HL-60 (cell line): ENCODE measurements around the gene DES.

ENCODE experiments used
- DNase-seq, 2 experiments: peaks; one replicate each; pipeline ENCODE4 v3.0.0-alpha.2; 2010 to 2020; ENCODE audit warnings: low read depth in 1 of 2, low spot score in 1 of 2
- H3K27ac ChIP-seq: fragments of 250-450 bp; sonication (Bioruptor Pico); replicated peaks from 2 replicates; pipeline ENCODE4 v1.5.1; 2020; ENCODE audit warnings: mild to moderate bottlenecking, moderate library complexity
- H3K27me3 ChIP-seq: fragments of 250-450 bp; sonication (Bioruptor Pico); 2 replicates; pipeline ENCODE4 v1.5.1; 2021; ENCODE audit warnings: mild to moderate bottlenecking, moderate library complexity; ENCODE audit not compliant: insufficient read depth, poor library complexity, severe bottlenecking
- H3K4me3 ChIP-seq: replicated peaks from 2 replicates; pipeline ENCODE4 v1.5.1; 2011; ENCODE audit warnings: mild to moderate bottlenecking, control low read depth, low read length; ENCODE audit not compliant: insufficient read depth
- CTCF ChIP-seq: IDR thresholded peaks from one replicate; pipeline ENCODE4 v1.5.1; 2011; ENCODE audit warnings: low read length, control low read depth, inconsistent platforms; ENCODE audit not compliant: insufficient read depth
- GABPA ChIP-seq: IDR thresholded peaks from 2 replicates; pipeline ENCODE4 v1.6.1; 2012; ENCODE audit warnings: low read depth
- POLR2AphosphoS5 ChIP-seq: IDR thresholded peaks from 2 replicates; pipeline ENCODE4 v1.6.1; 2012; ENCODE audit warnings: low read depth
- SPI1 ChIP-seq: IDR thresholded peaks from 2 replicates; pipeline ENCODE4 v1.6.1; 2012; ENCODE audit warnings: low read depth, mild to moderate bottlenecking, borderline replicate concordance
- TF ChIP-seq, protein P1 (sequence below): IDR thresholded peaks from 2 replicates; pipeline ENCODE4 v1.6.1; 2012; ENCODE audit warnings: low read depth; ENCODE audit not compliant: insufficient replicate concordance

The DES gene

DNA sequence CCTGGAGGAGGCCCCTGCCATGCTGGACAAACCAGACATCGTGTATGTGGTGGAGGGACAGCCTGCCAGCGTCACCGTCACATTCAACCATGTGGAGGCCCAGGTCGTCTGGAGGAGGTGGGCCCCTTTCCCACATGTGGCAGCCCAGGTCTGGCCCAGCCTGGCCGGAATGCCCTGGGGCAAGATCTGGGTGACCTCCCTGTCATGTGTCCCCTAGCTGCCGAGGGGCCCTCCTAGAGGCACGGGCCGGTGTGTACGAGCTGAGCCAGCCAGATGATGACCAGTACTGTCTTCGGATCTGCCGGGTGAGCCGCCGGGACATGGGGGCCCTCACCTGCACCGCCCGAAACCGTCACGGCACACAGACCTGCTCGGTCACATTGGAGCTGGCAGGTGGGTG, 55.3 kb downstream of the DES start:
- DNase-seq = no peak
- no peak overlapping the region for H3K4me3 ChIP-seq

DNA sequence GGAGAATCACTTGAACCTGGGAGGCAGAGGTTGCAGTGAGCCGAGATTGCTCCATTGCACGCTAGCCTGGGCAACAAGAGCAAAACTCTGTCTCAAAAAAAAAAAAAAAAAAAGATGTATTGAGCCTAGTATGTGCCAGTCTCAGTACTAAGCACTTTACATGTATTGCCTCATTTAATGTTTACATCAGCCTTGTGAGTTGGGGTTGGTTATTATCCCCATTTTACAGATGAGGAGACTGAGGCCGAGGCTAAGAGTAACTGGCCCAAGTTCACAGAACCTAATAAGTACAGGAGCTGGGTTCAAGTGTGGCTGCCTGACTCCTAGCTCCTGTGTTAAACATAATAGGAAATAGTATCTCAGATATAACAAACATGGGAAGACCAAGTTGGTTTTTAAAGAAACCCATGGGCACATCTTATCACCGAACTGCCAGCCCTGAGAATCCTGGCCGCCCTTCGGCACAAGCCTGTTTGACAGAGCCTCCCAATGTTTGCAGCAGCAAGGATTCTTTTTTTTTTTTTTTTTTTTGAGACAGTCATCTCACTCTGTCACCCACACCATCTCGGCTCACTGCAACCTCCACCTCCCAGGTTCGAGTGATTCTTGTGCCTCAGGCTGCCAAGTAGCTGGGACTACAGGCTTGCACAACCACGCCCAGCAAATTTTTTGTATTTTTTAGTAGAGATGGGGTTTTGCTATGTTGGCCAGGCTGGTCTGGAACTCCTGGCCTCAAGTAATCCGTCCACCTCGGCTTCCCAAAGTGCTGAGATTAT, 56.3 kb downstream of the DES start:
- no peak overlapping the region for H3K4me3 ChIP-seq
- DNase-seq = no peak
- TF ChIP-seq CTCF (no peak), POLR2AphosphoS5 (no peak), SPI1 (no peak), GABPA (no peak)
- TF ChIP-seq, protein P1, sequence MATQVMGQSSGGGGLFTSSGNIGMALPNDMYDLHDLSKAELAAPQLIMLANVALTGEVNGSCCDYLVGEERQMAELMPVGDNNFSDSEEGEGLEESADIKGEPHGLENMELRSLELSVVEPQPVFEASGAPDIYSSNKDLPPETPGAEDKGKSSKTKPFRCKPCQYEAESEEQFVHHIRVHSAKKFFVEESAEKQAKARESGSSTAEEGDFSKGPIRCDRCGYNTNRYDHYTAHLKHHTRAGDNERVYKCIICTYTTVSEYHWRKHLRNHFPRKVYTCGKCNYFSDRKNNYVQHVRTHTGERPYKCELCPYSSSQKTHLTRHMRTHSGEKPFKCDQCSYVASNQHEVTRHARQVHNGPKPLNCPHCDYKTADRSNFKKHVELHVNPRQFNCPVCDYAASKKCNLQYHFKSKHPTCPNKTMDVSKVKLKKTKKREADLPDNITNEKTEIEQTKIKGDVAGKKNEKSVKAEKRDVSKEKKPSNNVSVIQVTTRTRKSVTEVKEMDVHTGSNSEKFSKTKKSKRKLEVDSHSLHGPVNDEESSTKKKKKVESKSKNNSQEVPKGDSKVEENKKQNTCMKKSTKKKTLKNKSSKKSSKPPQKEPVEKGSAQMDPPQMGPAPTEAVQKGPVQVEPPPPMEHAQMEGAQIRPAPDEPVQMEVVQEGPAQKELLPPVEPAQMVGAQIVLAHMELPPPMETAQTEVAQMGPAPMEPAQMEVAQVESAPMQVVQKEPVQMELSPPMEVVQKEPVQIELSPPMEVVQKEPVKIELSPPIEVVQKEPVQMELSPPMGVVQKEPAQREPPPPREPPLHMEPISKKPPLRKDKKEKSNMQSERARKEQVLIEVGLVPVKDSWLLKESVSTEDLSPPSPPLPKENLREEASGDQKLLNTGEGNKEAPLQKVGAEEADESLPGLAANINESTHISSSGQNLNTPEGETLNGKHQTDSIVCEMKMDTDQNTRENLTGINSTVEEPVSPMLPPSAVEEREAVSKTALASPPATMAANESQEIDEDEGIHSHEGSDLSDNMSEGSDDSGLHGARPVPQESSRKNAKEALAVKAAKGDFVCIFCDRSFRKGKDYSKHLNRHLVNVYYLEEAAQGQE = no peak
- H3K27me3 ChIP-seq = no peaks in the 10 kb centered on the region
- no peak overlapping the region for H3K27ac ChIP-seq

More for the DNA sequence above, 55.3 kb downstream of the DES start:
- Histone ChIP-seq H3K27ac (no peak overlapping the region), H3K27me3 (no peaks in the 10 kb centered on the region)
- TF ChIP-seq, protein P1 = no peak
- TF ChIP-seq GABPA = no peak
- no peak for TF ChIP-seq SPI1
- no peak for TF ChIP-seq POLR2AphosphoS5
- no peak for TF ChIP-seq CTCF

GRCh38 chr2:219475278-219475677, 57.1 kb downstream of the DES start:
- Histone ChIP-seq H3K27me3 (no peaks in the 10 kb centered on the region), H3K27ac (no peak overlapping the region), H3K4me3 (no peak overlapping the region)
- TF ChIP-seq GABPA (no peak), POLR2AphosphoS5 (no peak), SPI1 (no peak), CTCF (no peak)
- TF ChIP-seq, protein P1 = no peak
- DNase-seq = no peak
